DOHH2 (cell line): ENCODE data around the gene WDR59.

ENCODE experiments used
- H3F3A ChIP-seq: fragments of 200-600 bp; sonication (generic), shearing (Covaris generic); 2 replicates; pipeline ENCODE4 v1.6.0; 2016; ENCODE audit warnings: antibody characterized with exemption, mild to moderate bottlenecking; ENCODE audit not compliant: control insufficient read depth, insufficient read depth
- H3K27ac ChIP-seq: fragments of 200-600 bp; sonication (generic); 2 replicates; pipeline ENCODE4 v1.5.1; 2014; ENCODE audit warnings: low read depth, mild to moderate bottlenecking, low read length, moderate library complexity
- H3K27me3 ChIP-seq: fragments of 200-600 bp; sonication (generic); 2 replicates; pipeline ENCODE4 v1.6.1; 2014; ENCODE audit warnings: mild to moderate bottlenecking, low read length, mixed read lengths; ENCODE audit not compliant: control insufficient read depth
- H3K36me3 ChIP-seq: fragments of 200-600 bp; sonication (generic); 2 replicates; pipeline ENCODE4 v1.6.1; 2014; ENCODE audit warnings: mild to moderate bottlenecking, low read length, moderate library complexity, mixed read lengths; ENCODE audit not compliant: control insufficient read depth
- H3K4me1 ChIP-seq: fragments of 200-600 bp; sonication (generic); 2 replicates; pipeline ENCODE4 v1.6.1; 2014; ENCODE audit warnings: mild to moderate bottlenecking, low read length, mixed read lengths; ENCODE audit not compliant: control insufficient read depth
- H3K4me2 ChIP-seq: fragments of 200-600 bp; sonication (generic); 2 replicates; pipeline ENCODE4 v1.6.0; 2014; ENCODE audit warnings: mild to moderate bottlenecking, low read length, moderate library complexity
- H3K4me3 ChIP-seq: fragments of 200-600 bp; sonication (generic); 2 replicates; pipeline ENCODE4 v1.5.1; 2014; ENCODE audit warnings: mild to moderate bottlenecking, low read length, mixed read lengths
- H3K79me2 ChIP-seq: fragments of 200-600 bp; sonication (generic); 2 replicates; pipeline ENCODE4 v1.6.1; 2014; ENCODE audit warnings: mild to moderate bottlenecking, low read length, mixed read lengths; ENCODE audit not compliant: control insufficient read depth
- H3K9me2 ChIP-seq: fragments of 200-600 bp; sonication (generic); replicated peaks from 2 replicates; pipeline ENCODE4 v1.6.1; 2014; ENCODE audit warnings: mild to moderate bottlenecking, low read length, mixed read lengths; ENCODE audit not compliant: control insufficient read depth
- H3K9me3 ChIP-seq: fragments of 200-600 bp; sonication (generic); 2 replicates; pipeline ENCODE4 v1.6.1; 2014; ENCODE audit warnings: antibody characterized with exemption, low read length, mixed read lengths; ENCODE audit not compliant: control insufficient read depth, insufficient read depth
- H4K20me1 ChIP-seq: fragments of 200-600 bp; sonication (generic); 2 replicates; pipeline ENCODE4 v1.6.0; 2014; ENCODE audit warnings: low read depth, mild to moderate bottlenecking, antibody characterized with exemption, low read length, moderate library complexity; ENCODE audit not compliant: control insufficient read depth, insufficient read depth
- EZH2phosphoT487 ChIP-seq: fragments of 200-600 bp; sonication (generic); IDR thresholded peaks from 2 replicates; pipeline ENCODE4 v1.6.1; 2017; ENCODE audit warnings: borderline replicate concordance, mild to moderate bottlenecking, antibody characterized with exemption, low read length, moderate library complexity, mixed read lengths
- TF ChIP-seq, protein P1 (sequence below): fragments of 200-600 bp; sonication (generic); IDR thresholded peaks from one replicate; pipeline ENCODE4 v1.5.1; 2014; ENCODE audit warnings: antibody characterized with exemption, mild to moderate bottlenecking, low read depth, low read length; ENCODE audit not compliant: poor library complexity, severe bottlenecking

The WDR59 gene

GRCh38 chr16:74850027-74850426 is 134.9 kb downstream of the WDR59 start:
- Histone ChIP-seq H3K4me3 (no peak overlapping the region), H3K4me1 (no peaks in the 10 kb centered on the region), H3K79me2 (no peaks in the 10 kb centered on the region), H3K36me3 (no peaks in the 10 kb centered on the region), H3K27me3 (peaks cover 6% of the 10 kb centered on the region), H4K20me1 (no peaks in the 10 kb centered on the region), H3K9me3 (no peaks in the 10 kb centered on the region), H3K9me2 (no peaks in the 10 kb centered on the region), H3K4me2 (no peak overlapping the region), H3K27ac (no peak overlapping the region), H3F3A (no peaks in the 10 kb centered on the region)
- no peak for TF ChIP-seq EZH2phosphoT487
- TF ChIP-seq, protein P1, sequence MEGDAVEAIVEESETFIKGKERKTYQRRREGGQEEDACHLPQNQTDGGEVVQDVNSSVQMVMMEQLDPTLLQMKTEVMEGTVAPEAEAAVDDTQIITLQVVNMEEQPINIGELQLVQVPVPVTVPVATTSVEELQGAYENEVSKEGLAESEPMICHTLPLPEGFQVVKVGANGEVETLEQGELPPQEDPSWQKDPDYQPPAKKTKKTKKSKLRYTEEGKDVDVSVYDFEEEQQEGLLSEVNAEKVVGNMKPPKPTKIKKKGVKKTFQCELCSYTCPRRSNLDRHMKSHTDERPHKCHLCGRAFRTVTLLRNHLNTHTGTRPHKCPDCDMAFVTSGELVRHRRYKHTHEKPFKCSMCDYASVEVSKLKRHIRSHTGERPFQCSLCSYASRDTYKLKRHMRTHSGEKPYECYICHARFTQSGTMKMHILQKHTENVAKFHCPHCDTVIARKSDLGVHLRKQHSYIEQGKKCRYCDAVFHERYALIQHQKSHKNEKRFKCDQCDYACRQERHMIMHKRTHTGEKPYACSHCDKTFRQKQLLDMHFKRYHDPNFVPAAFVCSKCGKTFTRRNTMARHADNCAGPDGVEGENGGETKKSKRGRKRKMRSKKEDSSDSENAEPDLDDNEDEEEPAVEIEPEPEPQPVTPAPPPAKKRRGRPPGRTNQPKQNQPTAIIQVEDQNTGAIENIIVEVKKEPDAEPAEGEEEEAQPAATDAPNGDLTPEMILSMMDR = no peak

GRCh38 chr16:74847202-74847601 is 137.7 kb downstream of the WDR59 start:
- H3K79me2 ChIP-seq = no peaks in the 10 kb centered on the region
- no peak overlapping the region for H3K4me2 ChIP-seq
- no peaks in the 10 kb centered on the region for H3K4me1 ChIP-seq
- no peaks in the 10 kb centered on the region for H3F3A ChIP-seq
- no peak overlapping the region for H3K27ac ChIP-seq
- no peak overlapping the region for H3K4me3 ChIP-seq
- H3K27me3 ChIP-seq = peaks cover 6% of the 10 kb centered on the region
- no peaks in the 10 kb centered on the region for H4K20me1 ChIP-seq
- no peaks in the 10 kb centered on the region for H3K36me3 ChIP-seq
- TF ChIP-seq, protein P1 = no peak
- H3K9me3 ChIP-seq = no peaks in the 10 kb centered on the region
- no peaks in the 10 kb centered on the region for H3K9me2 ChIP-seq

DNA sequence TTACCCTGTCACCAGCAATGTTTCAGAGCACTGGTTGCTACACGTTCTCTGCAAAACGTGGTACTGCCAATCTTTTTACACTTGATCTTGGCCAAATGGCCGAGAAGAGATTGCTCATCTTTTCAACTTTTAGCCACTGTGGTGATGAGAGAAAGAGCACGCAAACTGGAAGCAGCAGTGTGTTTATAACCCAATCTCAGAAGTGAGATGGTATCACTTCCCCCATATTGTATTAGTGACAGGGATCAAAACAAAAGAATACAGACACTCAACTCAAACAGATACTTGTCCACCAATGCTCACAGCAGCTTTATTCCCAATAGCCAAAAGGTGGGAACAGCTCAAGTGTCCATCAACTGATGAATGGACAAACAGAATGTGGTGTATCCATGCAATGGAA is 138.2 kb downstream of the WDR59 start:
- H3K27me3 ChIP-seq = peaks cover 9% of the 10 kb centered on the region
- H3F3A ChIP-seq = no peaks in the 10 kb centered on the region
- H3K4me3 ChIP-seq = no peak overlapping the region
- H4K20me1 ChIP-seq = no peaks in the 10 kb centered on the region
- H3K4me1 ChIP-seq = no peaks in the 10 kb centered on the region
- H3K36me3 ChIP-seq = no peaks in the 10 kb centered on the region
- H3K79me2 ChIP-seq = no peaks in the 10 kb centered on the region
- H3K9me2 ChIP-seq = no peaks in the 10 kb centered on the region
- no peak overlapping the region for H3K4me2 ChIP-seq
- H3K27ac ChIP-seq = no peak overlapping the region
- TF ChIP-seq EZH2phosphoT487 = no peak
- TF ChIP-seq, protein P1 = no peak
- H3K9me3 ChIP-seq = no peaks in the 10 kb centered on the region
